MM.1S (cell line): ENCODE results near the gene NSD1.

Experiments used
- DNase-seq: peaks from one replicate; pipeline ENCODE4 v3.0.0-alpha.2; 2015
- H2AFZ ChIP-seq: fragments of 300-600 bp; sonication (generic); 2 replicates; pipeline ENCODE4 v1.6.0; 2016; ENCODE audit warnings: antibody characterized with exemption, low read length
- H3F3A ChIP-seq: fragments of 300-600 bp; sonication (generic); 2 replicates; pipeline ENCODE4 v1.6.1; 2016; ENCODE audit warnings: mild to moderate bottlenecking, antibody characterized with exemption, low read length, moderate library complexity, mixed read lengths; ENCODE audit not compliant: insufficient read depth
- H3K27ac ChIP-seq: fragments of 300-600 bp; sonication (generic); 2 replicates; pipeline ENCODE4 v1.5.1; 2016; ENCODE audit warnings: mild to moderate bottlenecking, low read length
- H3K27me3 ChIP-seq: fragments of 300-600 bp; sonication (generic); replicated peaks from 2 replicates; pipeline ENCODE4 v1.6.0; 2016; ENCODE audit warnings: low read length; ENCODE audit not compliant: insufficient read depth
- H3K36me3 ChIP-seq: fragments of 300-600 bp; sonication (generic); replicated peaks from 2 replicates; pipeline ENCODE4 v1.6.1; 2016; ENCODE audit warnings: mild to moderate bottlenecking, low read length, mixed read lengths; ENCODE audit not compliant: insufficient read depth
- H3K4me1 ChIP-seq: fragments of 300-600 bp; sonication (generic); 2 replicates; pipeline ENCODE4 v1.6.1; 2016; ENCODE audit warnings: low read length, mixed read lengths
- H3K4me2 ChIP-seq: fragments of 300-600 bp; sonication (generic); 2 replicates; pipeline ENCODE4 v1.6.0; 2016; ENCODE audit warnings: low read depth, low read length
- H3K4me3 ChIP-seq: fragments of 300-600 bp; sonication (generic); 2 replicates; pipeline ENCODE4 v1.5.1; 2016; ENCODE audit warnings: low read length, mixed read lengths
- H3K79me2 ChIP-seq: fragments of 300-600 bp; sonication (generic); 2 replicates; pipeline ENCODE4 v1.6.1; 2016; ENCODE audit warnings: mixed run types, low read length, mixed read lengths
- H3K9ac ChIP-seq: fragments of 300-600 bp; sonication (generic); 2 replicates; pipeline ENCODE4 v1.6.1; 2016; ENCODE audit warnings: low read length, mixed read lengths
- H3K9me2 ChIP-seq: fragments of 300-600 bp; sonication (generic); replicated peaks from 2 replicates; pipeline ENCODE4 v1.6.1; 2016; ENCODE audit warnings: mild to moderate bottlenecking, low read length, mixed read lengths; ENCODE audit not compliant: insufficient read depth
- H3K9me3 ChIP-seq: fragments of 300-600 bp; sonication (generic); replicated peaks from 2 replicates; pipeline ENCODE4 v1.6.1; 2016; ENCODE audit warnings: mild to moderate bottlenecking, low read length, mixed read lengths; ENCODE audit not compliant: insufficient read depth
- H4K20me1 ChIP-seq: fragments of 300-600 bp; sonication (generic); 2 replicates; pipeline ENCODE4 v1.6.1; 2016; ENCODE audit warnings: mild to moderate bottlenecking, low read length, moderate library complexity, mixed read lengths; ENCODE audit not compliant: insufficient read depth
- EZH2 ChIP-seq: fragments of 300-600 bp; sonication (generic); optimal IDR thresholded peaks from 2 replicates; pipeline ENCODE3; 2017; ENCODE audit warnings: low read depth, mild to moderate bottlenecking, antibody characterized with exemption, low read length, mixed read lengths
- EZH2phosphoT487 ChIP-seq: fragments of 300-600 bp; sonication (generic); IDR thresholded peaks from 2 replicates; pipeline ENCODE4 v1.6.1; 2018; ENCODE audit warnings: antibody characterized with exemption, low read length
- TF ChIP-seq, protein P1 (sequence below): fragments of 300-600 bp; sonication (generic); IDR thresholded peaks from 2 replicates; pipeline ENCODE4 v1.5.1; 2016; ENCODE audit warnings: antibody characterized with exemption, low read length, mixed read lengths

The NSD1 gene

DNA sequence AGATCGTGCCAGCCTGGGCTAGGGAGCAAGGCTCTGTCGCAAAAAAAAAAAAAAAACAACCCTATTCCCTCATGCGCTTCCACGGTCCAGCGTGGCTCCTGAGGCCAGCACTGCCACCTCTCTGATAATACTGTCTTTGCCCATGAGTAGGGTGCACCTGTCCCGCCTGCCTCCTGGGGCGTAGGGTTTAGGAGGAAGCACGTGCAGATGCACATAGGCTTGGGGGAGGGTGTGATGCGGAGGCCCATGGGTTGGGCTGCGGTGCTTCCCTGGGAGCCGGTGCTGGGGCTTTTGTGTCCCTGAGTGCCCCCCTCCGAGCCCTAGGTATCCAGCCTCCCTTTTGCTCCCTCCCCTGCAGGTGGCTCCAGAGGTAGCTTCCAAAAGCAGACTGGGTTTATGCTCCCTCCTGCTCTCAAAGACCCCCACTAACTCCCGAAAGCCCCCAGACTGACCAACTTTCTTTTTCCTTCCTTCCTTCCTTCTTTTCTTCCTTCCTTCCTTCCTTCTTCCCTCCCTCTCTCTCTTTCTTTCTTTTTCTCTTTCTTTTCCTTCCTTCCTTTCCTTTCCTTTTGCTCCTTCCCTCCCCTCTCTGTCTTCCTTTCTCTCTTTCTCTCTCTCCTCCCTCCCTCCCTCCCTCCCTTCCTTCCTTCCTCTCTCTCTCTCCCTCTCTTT lies 34.0 kb upstream of the NSD1 start:
- H3K79me2 ChIP-seq = no peaks in the 10 kb centered on the region
- H3K36me3 ChIP-seq = no peaks in the 10 kb centered on the region
- no peak overlapping the region for H3K4me2 ChIP-seq
- no peaks in the 10 kb centered on the region for H3K4me1 ChIP-seq
- H4K20me1 ChIP-seq = no peaks in the 10 kb centered on the region
- H3K9me2 ChIP-seq = no peaks in the 10 kb centered on the region
- no peaks in the 10 kb centered on the region for H3K9me3 ChIP-seq
- H3F3A ChIP-seq = no peaks in the 10 kb centered on the region
- H2AFZ ChIP-seq = no peak overlapping the region
- no peak overlapping the region for H3K27ac ChIP-seq
- no peak overlapping the region for H3K9ac ChIP-seq
- TF ChIP-seq, protein P1, sequence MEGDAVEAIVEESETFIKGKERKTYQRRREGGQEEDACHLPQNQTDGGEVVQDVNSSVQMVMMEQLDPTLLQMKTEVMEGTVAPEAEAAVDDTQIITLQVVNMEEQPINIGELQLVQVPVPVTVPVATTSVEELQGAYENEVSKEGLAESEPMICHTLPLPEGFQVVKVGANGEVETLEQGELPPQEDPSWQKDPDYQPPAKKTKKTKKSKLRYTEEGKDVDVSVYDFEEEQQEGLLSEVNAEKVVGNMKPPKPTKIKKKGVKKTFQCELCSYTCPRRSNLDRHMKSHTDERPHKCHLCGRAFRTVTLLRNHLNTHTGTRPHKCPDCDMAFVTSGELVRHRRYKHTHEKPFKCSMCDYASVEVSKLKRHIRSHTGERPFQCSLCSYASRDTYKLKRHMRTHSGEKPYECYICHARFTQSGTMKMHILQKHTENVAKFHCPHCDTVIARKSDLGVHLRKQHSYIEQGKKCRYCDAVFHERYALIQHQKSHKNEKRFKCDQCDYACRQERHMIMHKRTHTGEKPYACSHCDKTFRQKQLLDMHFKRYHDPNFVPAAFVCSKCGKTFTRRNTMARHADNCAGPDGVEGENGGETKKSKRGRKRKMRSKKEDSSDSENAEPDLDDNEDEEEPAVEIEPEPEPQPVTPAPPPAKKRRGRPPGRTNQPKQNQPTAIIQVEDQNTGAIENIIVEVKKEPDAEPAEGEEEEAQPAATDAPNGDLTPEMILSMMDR = no peak
- no peak for TF ChIP-seq EZH2phosphoT487
- no peak for TF ChIP-seq EZH2
- no peak for DNase-seq
- no peak overlapping the region for H3K4me3 ChIP-seq
- H3K27me3 ChIP-seq = peaks cover 18% of the 10 kb centered on the region; the same call in 1 of the 2 replicates

DNA sequence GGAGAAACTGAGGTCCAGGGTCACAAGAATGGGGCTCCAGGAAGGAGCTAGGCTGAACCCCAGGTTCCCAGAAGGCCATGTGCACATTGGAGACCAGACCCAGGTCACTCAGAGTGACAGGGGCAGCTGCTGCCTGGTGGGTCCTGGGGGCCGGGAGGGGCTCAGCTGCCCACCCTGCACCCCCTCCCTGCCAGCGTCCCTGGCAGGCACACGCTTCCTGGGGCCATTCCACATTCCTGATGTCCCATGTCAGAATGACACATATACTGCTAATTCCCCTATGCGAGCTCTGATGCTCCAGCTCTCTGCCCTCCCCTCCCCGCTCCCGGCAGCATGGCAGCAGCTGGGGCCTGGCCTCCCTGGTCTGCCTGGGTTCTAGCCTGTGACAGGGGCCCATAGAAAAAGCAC lies 32.9 kb upstream of the NSD1 start:
- Histone ChIP-seq H3K79me2 (no peaks in the 10 kb centered on the region), H3K4me1 (no peaks in the 10 kb centered on the region), H4K20me1 (no peaks in the 10 kb centered on the region), H3K9me3 (no peaks in the 10 kb centered on the region), H3K27ac (no peak overlapping the region), H3K36me3 (no peaks in the 10 kb centered on the region), H3F3A (no peaks in the 10 kb centered on the region), H3K4me2 (no peak overlapping the region), H3K9me2 (no peaks in the 10 kb centered on the region), H3K27me3 (peaks cover 7% of the 10 kb centered on the region; the same call in 1 of the 2 replicates), H3K4me3 (no peak overlapping the region), H3K9ac (no peak overlapping the region), H2AFZ (no peak overlapping the region)
- no peak for DNase-seq
- no peak for TF ChIP-seq EZH2phosphoT487
- TF ChIP-seq EZH2 = no peak
- TF ChIP-seq, protein P1 = no peak

DNA sequence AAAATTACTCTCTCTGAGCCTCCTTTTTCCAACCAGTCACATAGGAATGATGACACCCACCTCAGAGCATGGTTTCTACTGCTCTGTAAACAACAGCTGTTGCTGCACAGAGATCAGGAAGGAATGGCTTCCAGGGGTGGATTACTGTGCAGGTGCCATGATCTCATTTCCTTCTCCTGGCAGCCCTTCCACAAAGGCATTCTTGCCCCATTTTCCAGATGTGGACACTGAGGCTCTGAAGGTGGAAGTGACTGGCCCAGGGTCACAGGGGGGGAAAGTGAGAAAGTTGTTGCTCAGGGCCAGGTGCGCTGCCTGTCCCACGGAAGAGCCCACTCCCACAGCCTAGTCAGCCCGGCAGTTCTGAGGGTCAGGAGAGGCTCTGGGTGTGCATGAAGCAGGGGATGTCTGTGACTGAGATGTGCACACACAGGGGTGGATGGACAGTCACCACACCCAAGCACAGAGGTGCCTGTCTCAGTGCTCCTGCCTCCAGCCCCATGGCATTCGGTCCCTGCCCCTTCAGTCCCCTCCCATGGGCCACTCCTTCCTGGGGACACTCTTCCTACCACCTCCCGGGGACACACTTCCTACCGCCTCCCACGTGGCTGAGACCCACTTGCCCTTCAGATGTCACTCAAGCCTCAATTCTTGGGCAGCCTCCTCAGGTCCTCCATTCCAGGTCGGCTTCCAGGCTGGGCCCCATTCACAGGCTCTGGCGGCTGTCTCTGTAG lies 29.9 kb upstream of the NSD1 start:
- DNase-seq = no peak
- no peaks in the 10 kb centered on the region for H3K36me3 ChIP-seq
- no peak overlapping the region for H3K4me3 ChIP-seq
- no peaks in the 10 kb centered on the region for H3K79me2 ChIP-seq
- H3K4me1 ChIP-seq = no peaks in the 10 kb centered on the region
- H3K9me3 ChIP-seq = no peaks in the 10 kb centered on the region
- H4K20me1 ChIP-seq = no peaks in the 10 kb centered on the region
- no peak overlapping the region for H3K9ac ChIP-seq
- no peaks in the 10 kb centered on the region for H3F3A ChIP-seq
- H3K27ac ChIP-seq = no peak overlapping the region
- no peaks in the 10 kb centered on the region for H3K9me2 ChIP-seq
- TF ChIP-seq, protein P1 = no peak
- no peak overlapping the region for H3K4me2 ChIP-seq
- peaks cover 4% of the 10 kb centered on the region; the same call in 1 of the 2 replicates for H3K27me3 ChIP-seq
- no peak overlapping the region for H2AFZ ChIP-seq
